ENCODE results near the gene CMTM7.
"Not testable (repeated sequence)": the region's sequence is repeated elsewhere in the genome, so short reads cannot be mapped to it uniquely, and the experiment has no call there.

- TF ChIP-seq FOXM1 (IDR thresholded peaks at IDR 0.05; ENCODE audit: low read depth, low read length); E2F4 (IDR thresholded peaks at IDR 0.05; ENCODE audit: low read depth, low read length); CTCF (IDR thresholded peaks at IDR 0.05 in 2 of 3, conservative IDR thresholded peaks at IDR 0.05 in 1 of 3; ENCODE audit: control insufficient read depth in 2 of 3, extremely low read depth in 1 of 3, insufficient read depth in 1 of 3, low read depth in 3 of 3, low read length in 3 of 3); BRCA1 (IDR thresholded peaks at IDR 0.05; ENCODE audit: low read depth, low read length); ESRRA (IDR thresholded peaks at IDR 0.05; ENCODE audit: low read length); TCF7 (IDR thresholded peaks at IDR 0.05; ENCODE audit: borderline replicate concordance): not testable (repeated sequence)
Measured at GRCh38 chr3:32439421-32439820, 47.8 kb downstream of the CMTM7 start.
